GM12892 (cell line): Measurements from ENCODE around the gene TMCC1.

Experiments
- POLR2A ChIP-seq: IDR thresholded peaks from 2 replicates; pipeline ENCODE4 v1.6.1; 2011; ENCODE audit warnings: low read depth, low read length, control low read depth
- POLR2AphosphoS5 ChIP-seq: IDR thresholded peaks from 2 replicates; pipeline ENCODE4 v1.6.1; 2011; ENCODE audit warnings: low read depth, low read length, control low read depth

DNA sequence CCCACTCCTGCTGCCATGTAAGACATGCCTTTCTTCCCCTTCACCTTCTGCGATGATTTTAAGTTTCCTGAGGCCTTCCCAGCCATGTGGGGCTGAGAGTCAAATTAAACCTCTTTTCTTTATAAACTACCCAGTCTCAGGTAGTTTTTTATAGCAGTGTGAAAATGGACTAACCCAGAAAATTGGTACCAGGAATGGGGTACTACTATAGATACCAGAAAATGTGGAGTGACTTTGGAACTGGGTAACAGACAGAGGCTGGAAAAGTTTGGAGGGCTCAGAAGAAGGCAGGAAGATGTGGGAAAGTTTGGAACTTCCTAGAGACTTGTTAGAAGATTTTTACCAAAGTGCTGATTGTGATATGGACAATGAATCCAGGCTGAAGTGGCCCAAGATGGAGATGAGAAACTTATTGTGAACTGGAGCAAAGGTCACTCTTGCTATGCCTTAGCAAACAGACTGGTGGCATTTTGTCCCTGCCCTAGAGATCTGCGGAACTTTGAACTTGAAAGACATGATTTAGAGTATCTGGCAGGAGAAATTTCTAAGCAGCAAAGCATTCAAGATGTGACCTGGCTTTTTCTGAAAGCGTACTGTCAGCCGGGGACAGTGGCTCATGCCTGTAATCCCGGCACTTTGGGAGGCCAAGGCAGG, 52.7 kb downstream of the TMCC1 start:
- TF ChIP-seq POLR2AphosphoS5 (no peak), POLR2A (no peak)
